Testis (tissue), 3 donors: ENCODE measurements around the gene TRAPPC12. TPM values are rescaled to one million over a fixed set of nuclear protein-coding genes. Genes with fewer than 3 reads are reported as not detected.
A peak's percentile ranks its signal among the peaks of the same experiment; 100 is the strongest.

Experiments used
- DNase-seq: peaks from one replicate; pipeline ENCODE4 v3.0.0-alpha.2; 2019
- H3K27ac ChIP-seq, 2 donors: fragments of 200-600 bp; sonication (generic); one replicate each; pipeline ENCODE4 v1.5.1; 2019
- H3K27me3 ChIP-seq: fragments of 200-600 bp; sonication (generic); one replicate; pipeline ENCODE4 v1.5.1; 2019
- H3K36me3 ChIP-seq: fragments of 200-600 bp; sonication (generic); one replicate; pipeline ENCODE4 v1.5.1; 2017; ENCODE audit warnings: low read depth; ENCODE audit errors: missing control alignments
- H3K4me1 ChIP-seq: fragments of 200-600 bp; sonication (generic); one replicate; pipeline ENCODE4 v1.5.1; 2019
- H3K4me3 ChIP-seq, 2 donors: fragments of 200-600 bp; sonication (generic); one replicate each; pipeline ENCODE4 v1.5.1; 2017 to 2019
- H3K9me3 ChIP-seq: fragments of 200-600 bp; sonication (generic); one replicate; pipeline ENCODE4 v1.5.1; 2017
- CTCF ChIP-seq, 3 experiments: fragments of 450-650 bp in 2 of 3; fragments of 200-600 bp in 1 of 3; sonication (generic) in 1 of 3; IDR thresholded peaks; one replicate each; pipeline ENCODE4 v1.5.1; 2016 to 2019; ENCODE audit warnings: antibody characterized with exemption in 3 of 3, mild to moderate bottlenecking in 2 of 3, moderate library complexity in 1 of 3
- POLR2A ChIP-seq: fragments of 450-650 bp; IDR thresholded peaks from one replicate; pipeline ENCODE4 v1.6.1; 2017; ENCODE audit warnings: antibody characterized with exemption, mild to moderate bottlenecking, moderate library complexity
- WGBS, 2 donors: methylation state at CpG; one replicate each; pipeline ENCODE4 v1.1.5; 2018; 5-methylcytosine and 5-hydroxymethylcytosine counted together
- intact Hi-C: fragments of 100-400 bp; cut with DNase I; formaldehyde crosslinking; loops from one replicate; pipeline ENCODE4 v1.15.1; 2023; ENCODE audit warnings: low total_unique reads
- polyA plus RNA-seq: library from polyadenylated mRNA; stranded (reverse); fragments of 350-450 nt; fragmentation: Illumina TruSeq; extraction: RNeasy Lipid Tissue Mini Kit (QIAGEN cat#74804); gene quantifications from one replicate; pipeline ENCODE4 v1.2.3, GENCODE V29; 2014; ENCODE audit warnings: low read depth, low replicate concordance; ENCODE audit not compliant: insufficient read depth
- total RNA-seq, 2 donors: library from RNA; depleted of rRNA; stranded (reverse); fragments of >200 nt; gene quantifications; one replicate each; pipeline ENCODE4 v1.2.3, GENCODE V29; 2016

Gene TRAPPC12
- total and polyA plus RNA-seq, 3 donors from 2014 or later: 172 to 406 (median 236) TPM

GRCh38 chr2:3480352-3481010, 101.0 kb downstream of the TRAPPC12 start:
- H3K9me3 ChIP-seq: no peaks in the 10 kb centered on the region
- intact Hi-C loops: no loop called here
- H3K4me3 ChIP-seq: no peak overlapping the region
- no peak overlapping the region for H3K27ac ChIP-seq
- WGBS, 2 donors: 66 to 78% methylated on average over 7 of the region's 7 CpGs
- peaks cover 12% of the 10 kb centered on the region for H3K4me1 ChIP-seq
- H3K27me3 ChIP-seq: no peaks in the 10 kb centered on the region
- DNase-seq: no peak
- H3K36me3 ChIP-seq: no peaks in the 10 kb centered on the region
- TF ChIP-seq POLR2A (no peak), CTCF (IDR thresholded peaks at IDR 0.05) (no peak)

- H3K27me3 ChIP-seq: no peaks in the 10 kb centered on the region
- intact Hi-C loops: no loop called here
- peaks cover 12% of the 10 kb centered on the region for H3K4me1 ChIP-seq
- H3K27ac ChIP-seq: no peak overlapping the region
- no peaks in the 10 kb centered on the region for H3K36me3 ChIP-seq
- no peak for DNase-seq
- no peak overlapping the region for H3K4me3 ChIP-seq
- no peaks in the 10 kb centered on the region for H3K9me3 ChIP-seq
- no peak for TF ChIP-seq POLR2A
- TF ChIP-seq CTCF (IDR thresholded peaks at IDR 0.05): no peak
- 84 to 89% methylated on average over 5 of the region's 5 CpGs for WGBS, 2 donors
These were observed 101.5 kb downstream of the TRAPPC12 start for GRCh38 chr2:3481011-3481400.

GRCh38 chr2:3481736-3482362, 102.4 kb downstream of the TRAPPC12 start:
- intact Hi-C loops: no loop called here
- no peak overlapping the region for H3K27ac ChIP-seq
- H3K27me3 ChIP-seq: no peaks in the 10 kb centered on the region
- no peaks in the 10 kb centered on the region for H3K9me3 ChIP-seq
- H3K36me3 ChIP-seq: no peaks in the 10 kb centered on the region
- no peak for DNase-seq
- H3K4me1 ChIP-seq: peaks cover 5% of the 10 kb centered on the region
- TF ChIP-seq CTCF (IDR thresholded peaks at IDR 0.05) (no peak), POLR2A (no peak)
- WGBS, 2 donors: 84 to 89% methylated on average over 11 to 20 of the region's 20 CpGs
- H3K4me3 ChIP-seq: peak overlapping the region in 1 of 2 donors; percentile 21

GRCh38 chr2:3482363-3482821, 102.9 kb downstream of the TRAPPC12 start:
- intact Hi-C loops: no loop called here
- peaks cover 2% of the 10 kb centered on the region for H3K4me1 ChIP-seq
- DNase-seq: no peak
- peak overlapping the region in 1 of 2 donors; percentile 21 for H3K4me3 ChIP-seq
- no peak for TF ChIP-seq POLR2A
- no peak for TF ChIP-seq CTCF (IDR thresholded peaks at IDR 0.05)
- no peaks in the 10 kb centered on the region for H3K36me3 ChIP-seq
- WGBS, 2 donors: 74 to 80% methylated on average over 1 to 20 of the region's 20 CpGs
- no peaks in the 10 kb centered on the region for H3K27me3 ChIP-seq
- no peak overlapping the region for H3K27ac ChIP-seq
- no peaks in the 10 kb centered on the region for H3K9me3 ChIP-seq
